Measurements from ENCODE around the gene TMEM120B.

DNA sequence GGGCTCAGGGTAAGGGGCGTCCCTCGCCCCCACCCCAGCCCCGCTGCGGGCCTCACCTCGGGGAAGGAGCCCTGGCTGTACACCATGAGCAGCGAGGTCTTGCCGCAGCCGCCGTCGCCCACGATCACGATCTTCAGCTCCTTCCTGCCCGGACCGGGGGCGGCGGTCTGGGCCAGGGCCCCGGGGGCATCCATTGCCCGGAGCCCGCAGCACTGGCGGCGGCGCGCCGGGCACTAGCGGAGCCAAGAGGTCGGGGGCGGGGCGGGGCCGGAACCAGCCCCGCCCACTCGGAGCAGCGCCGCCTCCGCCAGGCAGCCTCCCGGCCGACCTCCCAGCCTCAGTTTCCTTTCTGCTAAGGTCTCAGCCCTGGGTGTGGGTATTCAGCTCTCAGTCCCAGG lies 80.9 kb downstream of the TMEM120B start, which contains the start of gene RHOF:
- no peak for TF ChIP-seq CTCF (IDR thresholded peaks at IDR 0.05; ENCODE audit: low read length)
- TF ChIP-seq EZH2phosphoT487 (IDR thresholded peaks at IDR 0.05; ENCODE audit: low read length) = no peak
